AG08395 (cell line): Measurements from ENCODE around the gene SWT1.
A peak's percentile ranks its signal among the peaks of the same experiment; 100 is the strongest.

Experiments used
- DNase-seq: peaks from one replicate; pipeline ENCODE4 v3.0.0; 2012; ENCODE audit warnings: mixed read lengths, low spot score

SWT1 gene, protein sequence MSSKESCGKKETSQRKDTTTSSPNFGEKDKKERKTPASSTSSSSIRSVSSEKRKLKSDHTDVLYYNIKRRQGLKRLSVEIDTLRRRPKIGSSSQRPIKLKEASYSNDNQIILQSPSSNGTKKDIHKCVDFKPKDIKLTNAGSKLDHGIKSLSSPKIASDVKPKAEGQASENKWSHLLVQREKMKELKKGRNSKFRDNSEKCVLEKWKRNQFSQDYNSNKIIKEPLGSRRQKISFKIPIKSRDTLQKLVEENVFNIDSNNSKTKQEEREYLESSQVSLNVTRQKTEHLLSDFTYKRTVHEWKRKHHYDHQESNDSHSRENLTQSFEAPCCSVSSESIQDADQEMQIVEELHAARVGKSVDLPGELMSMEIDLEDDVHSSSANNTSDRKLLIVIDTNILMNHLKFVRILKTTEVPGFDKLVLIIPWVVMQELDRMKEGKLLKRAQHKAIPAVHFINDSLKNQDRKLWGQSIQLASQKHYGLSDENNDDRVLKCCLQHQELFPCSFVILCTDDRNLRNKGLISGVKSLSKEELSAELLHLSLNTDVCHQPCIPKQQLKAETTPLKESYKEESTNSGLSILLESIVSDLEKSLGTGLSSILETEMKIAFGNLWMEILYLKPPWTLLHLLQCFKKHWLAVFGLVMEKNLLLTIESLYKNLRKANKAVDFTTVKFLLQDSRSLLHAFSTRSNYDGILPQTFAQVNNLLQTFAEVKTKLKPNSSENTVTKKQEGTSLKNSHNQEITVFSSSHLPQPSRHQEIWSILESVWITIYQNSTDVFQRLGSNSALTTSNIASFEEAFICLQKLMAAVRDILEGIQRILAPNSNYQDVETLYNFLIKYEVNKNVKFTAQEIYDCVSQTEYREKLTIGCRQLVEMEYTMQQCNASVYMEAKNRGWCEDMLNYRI

DNA sequence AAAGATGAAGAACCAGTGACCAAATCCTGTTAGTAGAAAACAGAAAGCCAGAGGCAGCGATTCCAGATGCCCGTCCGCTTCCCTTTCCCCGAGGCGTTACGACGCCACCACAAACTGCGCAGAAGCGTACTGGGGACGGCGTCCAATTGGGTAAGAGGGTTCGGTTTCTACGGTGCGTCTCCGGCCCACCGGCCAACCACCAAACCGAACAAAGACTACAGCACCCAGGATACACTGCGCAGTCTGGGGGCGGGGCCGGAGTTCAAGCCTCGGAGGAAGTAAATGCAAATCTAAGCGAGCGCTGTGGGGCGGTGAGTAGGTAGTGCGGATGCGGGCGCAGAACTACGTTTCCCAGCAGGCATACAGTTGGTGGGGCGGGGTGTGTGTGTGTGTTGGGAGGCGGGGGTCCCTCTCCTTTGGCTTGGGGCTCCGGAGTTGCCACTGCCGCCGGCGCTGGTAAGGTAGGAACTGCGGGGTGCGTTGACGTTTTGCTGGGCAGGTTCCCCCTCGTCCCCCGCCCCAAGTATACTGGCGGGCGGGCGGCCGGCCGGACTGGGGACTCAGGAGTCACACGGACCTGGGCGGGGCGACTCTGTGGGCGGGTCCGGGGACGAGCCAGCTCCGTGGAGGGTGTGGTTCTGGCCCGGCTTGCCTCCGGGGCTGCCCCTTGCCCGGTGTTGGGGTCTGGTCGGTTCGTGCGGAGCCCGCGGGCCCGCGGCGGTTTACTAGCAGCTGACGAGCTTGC, at the start of gene SWT1, which contains the start of gene TRMT1L:
Gene SWT1, plus strand, starts transcription at position 314 of the 745 bp plus-strand sequence. CDS start 3,675 bp downstream, outside the sequence.
Gene TRMT1L, minus strand, starts transcription at position 100 of the 745 bp plus-strand sequence. CDS start 241 bp downstream, outside the sequence.
- peak; percentile 96 for DNase-seq

DNA sequence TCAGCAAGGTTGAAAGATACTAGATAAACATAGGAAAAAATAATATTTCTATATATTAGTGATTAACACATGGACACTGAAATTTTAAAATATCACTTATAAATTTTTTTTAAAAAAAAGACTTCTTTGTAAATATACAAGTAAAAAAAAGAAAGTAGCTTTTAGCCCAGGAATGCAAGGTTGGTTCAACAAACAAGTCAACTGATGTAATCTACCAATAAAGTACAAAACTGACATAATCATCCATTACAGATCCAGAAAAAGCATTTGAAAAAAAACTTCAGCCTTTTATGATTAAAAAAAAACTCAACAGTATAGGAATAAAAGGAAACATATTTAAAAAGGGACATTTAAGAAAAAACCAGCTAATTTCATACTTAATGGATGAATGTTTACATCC, 48.6 kb upstream of the SWT1 start:
- no peak for DNase-seq

DNA sequence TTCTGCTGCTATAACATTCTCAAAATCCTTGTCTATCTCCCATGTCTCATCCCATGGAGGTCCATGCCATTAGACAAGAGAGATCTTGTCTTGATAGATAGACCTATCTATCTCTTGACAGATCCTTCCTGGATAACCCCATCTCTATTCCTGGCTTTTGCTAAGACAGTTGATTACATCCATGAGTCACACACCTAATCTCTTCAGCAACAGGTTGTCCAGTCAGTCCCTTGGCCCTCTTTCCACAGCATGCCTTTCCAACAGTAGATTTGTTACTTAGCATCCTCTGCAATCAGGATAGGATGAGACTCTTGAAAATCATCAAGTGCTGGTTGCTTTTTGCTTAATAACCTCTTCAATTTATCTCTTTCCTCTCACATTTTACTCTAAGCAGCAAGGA, 46.8 kb upstream of the SWT1 start:
- DNase-seq = no peak

DNA sequence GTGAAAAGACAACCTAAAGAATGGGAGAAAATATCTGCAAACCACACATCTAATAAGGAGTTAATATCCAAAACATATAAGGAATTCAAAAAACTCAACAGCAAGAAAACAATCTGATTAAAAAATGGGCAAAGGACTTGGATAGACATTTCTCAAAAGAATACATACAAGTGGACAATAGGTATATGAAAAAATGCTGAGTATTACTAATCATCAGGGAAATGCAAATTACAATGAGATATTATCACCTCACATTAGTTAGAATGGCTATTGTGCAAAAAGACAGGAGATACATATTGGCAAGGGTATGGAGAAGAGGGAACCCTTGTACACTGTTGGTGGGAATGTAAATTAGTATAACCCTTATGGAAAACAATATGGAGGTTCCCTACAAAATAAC, 45.1 kb upstream of the SWT1 start:
- DNase-seq = no peak

DNA sequence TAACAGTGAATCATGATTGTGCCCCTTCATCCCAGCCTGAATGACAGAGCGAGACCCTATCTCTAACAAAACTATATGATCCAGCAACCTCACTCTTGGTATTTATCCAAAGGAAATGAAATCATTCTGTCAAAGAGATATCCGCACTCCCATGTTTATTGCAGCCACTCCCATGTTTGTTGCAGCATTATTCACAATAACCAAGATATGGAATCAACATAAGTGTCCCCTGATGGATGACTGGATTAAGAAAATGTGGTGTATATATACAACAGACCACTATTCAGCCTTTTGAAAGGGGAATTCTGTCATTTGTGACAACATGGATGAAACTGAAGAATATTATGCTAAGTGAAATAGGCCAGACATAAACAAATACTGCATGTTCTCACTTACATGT, 44.6 kb upstream of the SWT1 start:
- no peak for DNase-seq

DNA sequence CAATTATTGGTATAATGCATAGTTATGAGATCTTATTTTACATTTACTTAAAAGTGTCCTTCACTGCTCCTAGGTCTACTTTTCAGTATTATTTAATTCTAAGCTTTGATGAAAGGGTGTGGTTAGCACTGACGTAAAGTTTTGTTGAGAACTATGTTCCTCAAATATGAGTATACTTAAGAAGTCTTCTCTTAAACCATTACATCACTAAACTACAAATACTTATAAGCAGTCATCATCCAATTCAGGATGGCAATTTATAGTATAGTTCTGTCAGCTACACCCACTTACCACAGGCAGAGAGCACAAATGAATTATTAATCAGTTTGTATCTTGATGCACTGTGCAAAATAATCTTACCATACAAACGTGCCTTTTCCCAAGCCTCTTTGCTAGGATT, 27.3 kb upstream of the SWT1 start:
- no peak for DNase-seq

DNA sequence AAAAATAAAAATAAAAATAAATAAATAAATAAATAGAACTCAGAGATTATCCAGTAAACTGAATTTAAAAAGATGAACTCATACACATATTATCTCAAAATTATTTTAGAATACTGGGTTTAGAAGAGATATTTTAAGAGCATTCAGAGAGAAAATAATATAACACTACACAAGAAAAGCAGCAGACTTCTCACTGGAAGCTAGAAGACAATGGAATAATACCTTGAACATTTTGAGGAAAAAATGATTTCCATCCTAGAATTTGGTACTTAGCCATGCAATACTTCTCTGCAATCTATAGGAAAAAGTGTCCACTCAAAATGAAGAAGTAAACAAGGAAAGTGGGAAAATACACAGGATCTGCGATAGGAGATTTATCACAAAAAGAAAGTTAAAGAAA, 24.4 kb upstream of the SWT1 start:
- DNase-seq = no peak

DNA sequence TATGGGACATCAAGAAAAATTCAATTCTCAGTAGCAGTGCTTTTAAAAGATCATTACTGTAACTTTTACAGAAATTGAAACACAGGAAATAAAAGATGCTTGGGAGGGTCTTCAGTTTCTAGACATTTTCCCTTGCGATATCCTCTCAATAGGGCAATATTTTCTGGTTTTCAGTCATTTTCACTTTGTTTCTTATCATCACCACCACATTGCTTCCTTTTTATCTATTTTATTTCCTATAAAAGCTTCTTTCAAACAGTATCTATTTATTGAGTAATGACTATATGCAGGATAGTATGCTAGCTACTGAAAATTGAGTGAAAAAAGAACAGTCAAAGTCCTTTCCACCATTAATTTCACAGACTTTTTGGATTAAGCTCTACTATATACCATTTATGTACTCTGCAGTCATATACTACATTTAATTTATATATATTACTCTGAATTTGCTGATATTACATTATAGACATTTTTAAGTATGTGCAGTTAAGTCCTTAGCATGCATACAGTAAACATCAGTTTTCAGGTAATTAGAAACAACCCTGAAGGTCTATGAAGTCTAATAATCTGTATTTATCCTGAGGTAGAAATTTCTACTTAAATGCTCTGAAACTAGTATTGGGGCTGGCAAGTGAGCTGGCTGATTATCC, 18.9 kb upstream of the SWT1 start:
- DNase-seq = no peak

DNA sequence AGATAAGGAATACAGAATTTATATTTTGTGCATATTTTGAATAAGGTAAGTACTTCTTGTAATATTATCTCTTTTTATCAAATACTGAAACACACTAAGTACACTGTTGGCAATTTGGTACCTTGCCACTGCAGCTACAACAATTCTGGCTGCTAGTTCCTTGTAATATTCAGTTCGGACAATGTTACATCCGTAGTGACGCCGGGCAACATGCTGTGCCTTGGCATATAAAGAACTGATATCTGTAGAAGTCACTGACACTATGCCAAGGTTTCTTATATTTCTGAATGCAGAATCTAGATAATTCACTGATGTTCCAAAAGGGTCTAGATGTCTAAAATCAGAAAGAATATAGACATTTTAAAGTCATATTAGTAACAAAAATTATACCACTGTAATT, 17.7 kb upstream of the SWT1 start:
- no peak for DNase-seq

DNA sequence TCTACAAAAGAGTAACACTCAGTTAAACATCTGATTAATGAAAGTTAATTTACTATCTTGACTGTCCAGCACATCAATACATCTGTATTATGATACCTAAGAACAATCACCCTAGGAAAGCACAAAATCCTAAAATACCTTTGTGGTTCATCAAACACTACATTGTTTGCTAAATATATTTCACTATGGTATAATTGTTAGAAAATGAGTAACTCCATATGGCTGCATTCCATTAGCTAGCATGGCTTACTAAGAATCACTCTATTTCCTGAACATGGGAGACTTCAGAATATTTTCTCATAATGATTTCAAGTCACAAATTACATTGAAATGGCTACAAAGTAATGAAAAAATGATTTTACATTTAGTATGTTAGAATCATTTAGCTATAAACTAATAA, 12.7 kb upstream of the SWT1 start:
- peak; percentile 46 for DNase-seq

DNA sequence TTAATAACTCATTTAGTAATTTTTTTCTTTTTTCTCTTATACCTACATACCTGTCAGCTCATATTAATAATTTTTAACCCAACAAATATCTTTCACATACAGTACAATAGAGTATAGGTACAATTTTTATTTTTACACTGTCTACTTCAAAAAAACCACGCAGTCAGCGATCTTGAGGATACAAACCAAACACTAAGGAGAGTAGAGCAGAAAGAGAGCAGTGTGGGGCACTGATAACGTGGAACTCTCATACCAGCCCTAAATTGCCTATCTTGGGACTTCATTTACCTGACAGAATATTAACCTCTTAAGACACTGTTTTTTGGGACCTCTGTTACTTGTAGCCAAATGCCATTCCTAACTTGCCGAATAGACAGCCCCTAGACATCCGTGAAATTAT, 5.8 kb upstream of the SWT1 start:
- no peak for DNase-seq

DNA sequence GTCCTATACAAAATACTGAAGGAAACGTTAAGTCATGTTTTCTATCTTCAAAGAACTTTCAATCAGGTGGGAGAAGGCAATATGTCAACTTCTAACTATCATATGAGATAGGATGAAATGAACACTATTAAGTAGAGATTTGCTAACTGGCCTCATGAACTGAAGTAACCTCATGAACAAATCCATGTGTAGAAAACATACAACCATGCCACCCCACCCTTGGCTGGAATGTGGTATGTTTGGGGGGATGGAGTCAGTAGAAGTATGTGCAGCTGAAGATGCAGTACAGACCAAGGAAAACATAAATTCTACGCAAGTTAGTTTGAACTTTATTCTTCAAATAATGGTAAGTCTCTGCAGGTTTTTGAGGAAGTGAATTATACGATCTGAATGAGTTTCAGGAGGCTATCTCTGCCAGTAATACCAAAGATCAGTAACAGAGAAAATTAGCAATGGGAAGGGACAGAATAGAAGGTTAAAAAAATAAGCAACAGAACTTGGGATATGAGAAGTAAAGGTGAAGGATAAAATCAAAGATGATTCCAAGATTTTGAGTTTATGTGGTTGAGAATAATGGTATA, 4.7 kb upstream of the SWT1 start:
- peak; percentile 27 for DNase-seq

DNA sequence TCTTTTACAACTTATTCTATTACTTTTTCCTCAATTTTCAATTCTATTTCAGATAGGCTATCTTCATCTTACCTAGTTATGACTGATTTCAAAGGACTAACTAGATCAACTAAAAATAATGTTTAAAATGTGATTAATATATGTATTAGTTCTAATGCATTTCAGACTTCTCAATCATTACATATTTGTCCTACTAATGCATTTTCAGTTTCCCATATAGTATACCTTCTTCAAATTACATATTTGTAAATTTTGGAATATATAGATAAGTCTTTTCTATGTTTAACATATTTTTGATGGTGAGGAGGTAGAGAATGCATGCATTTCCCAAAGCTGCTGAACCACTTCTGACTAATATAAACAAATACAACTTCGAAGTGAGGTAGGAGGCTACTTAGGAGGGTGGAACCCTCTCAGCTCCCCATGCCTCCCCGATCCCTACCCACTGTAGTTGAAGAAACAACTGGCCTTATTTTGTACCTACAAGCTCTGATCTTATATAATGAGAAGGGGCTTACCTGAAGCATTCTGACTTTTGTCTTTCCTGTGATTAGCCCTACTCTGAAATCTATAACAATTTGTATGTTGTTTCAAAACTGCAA, 2.0 kb upstream of the SWT1 start:
- no peak for DNase-seq

DNA sequence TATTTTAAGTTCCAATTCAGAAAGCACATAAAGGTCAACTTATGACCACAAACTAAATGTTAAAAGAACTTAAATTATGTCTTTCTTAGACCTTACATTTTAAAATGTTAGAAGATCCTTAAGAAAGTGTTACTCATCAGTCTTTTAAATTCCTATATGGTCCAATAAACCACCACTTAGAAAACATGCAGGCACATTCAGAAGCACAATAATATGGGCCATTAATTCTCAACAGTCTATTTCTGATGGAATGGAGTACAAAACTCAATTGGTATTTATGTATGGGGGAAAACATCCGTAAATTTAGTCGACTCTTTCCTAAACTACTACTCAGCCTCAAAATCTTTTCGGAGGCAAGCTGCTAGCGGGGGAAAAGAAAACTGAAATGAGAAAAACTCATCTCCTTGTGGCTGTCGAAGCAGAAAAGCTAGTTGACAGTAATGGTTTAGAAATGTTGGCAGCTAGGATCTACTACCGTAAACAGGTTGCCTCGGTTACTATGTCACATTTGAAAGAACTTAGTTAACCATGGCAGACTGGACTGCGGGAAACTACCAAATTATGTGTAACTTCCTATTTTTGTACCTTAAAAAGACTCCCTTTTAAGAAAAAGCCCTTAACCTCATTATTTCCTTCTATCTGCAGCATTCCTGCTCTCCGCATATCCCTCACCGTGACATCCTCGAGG, 1.2 kb upstream of the SWT1 start:
- DNase-seq = peak; percentile 27

DNA sequence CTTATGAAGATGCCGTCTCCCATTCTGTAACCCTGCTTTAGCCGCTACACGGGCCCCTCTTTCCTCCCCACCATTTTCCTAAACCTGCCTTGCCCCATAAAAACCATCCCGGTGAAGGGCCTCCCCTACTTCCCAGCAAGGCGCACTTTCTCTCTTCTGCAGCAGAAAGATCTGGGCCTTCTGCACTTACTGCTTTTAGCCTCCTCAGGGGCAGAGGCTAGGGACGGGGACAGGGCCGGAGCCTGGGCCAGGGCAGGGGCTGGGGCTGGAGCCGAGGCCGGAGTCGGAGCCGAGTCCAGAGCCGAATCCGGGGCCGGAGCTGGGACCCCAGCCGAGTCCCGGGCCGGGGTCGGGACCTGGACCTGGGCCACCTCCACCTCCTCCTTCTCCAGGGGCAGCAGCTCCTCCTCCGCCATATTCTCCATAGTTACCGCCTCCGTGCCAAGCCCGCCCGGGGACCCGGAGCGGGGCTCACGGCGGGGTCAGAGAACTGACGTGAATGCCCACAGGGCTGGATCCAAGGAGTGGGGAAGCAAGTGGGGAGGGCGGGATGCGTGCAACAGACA, 596 bp upstream of the SWT1 start:
- DNase-seq = peak; percentile 6

DNA sequence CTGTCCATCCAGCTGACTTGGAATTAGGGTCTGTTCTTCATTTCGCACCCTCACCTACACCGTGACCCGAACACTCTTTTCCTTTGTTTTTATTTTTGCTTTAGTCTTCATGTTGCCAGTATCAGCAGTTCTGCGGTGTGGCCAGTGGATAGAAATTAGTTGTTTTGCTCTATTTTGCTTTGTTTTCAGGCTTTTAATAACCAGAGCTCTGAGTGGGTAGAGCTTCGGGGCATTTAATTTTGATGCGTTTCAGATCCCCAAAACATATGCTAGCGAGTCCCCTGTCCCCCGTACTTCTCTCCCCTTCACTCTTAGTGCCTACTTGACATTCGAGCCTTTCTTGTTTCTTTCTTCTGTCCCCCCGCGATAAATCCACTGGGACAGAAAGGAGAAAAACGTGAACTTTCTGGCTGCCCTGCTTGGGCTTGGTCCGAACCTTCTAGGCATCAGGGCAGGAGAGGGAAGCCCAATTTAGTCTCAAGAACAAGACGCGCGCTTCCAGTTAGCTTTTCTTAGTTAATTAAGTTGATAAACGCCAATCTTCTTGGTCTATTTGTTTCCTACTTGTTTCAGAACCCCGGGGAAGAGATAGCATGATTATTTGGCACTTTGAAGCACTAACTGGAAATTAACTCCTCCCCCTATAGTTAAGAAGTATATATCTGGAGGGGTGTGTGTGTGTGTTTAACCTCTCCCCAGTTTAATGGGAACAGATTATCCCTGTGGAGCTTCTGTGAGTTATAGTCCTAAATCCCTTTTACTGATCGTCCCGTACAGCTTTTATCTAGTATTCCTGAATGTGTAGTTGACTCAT, 839 bp downstream of the SWT1 start:
- peak; percentile 2 for DNase-seq

DNA sequence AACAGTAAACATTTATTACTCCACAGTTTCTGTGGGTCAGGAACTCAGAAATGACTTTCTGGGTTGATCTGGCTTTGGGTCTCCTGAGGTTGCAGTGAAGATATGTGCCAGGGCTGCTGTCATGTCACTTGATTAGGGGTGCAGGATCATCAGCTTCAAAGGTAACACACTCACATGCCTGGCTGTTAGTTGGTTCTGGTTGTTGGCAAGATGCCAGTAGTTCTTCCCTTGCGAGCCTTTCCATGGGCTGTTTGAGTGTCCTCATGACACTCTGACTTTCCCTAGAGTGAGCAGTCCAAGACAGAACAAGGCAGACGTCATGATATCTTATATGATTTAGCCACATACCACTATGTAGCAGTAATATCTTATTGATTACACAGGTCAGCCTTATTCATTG, 1.8 kb downstream of the SWT1 start:
- DNase-seq = no peak

DNA sequence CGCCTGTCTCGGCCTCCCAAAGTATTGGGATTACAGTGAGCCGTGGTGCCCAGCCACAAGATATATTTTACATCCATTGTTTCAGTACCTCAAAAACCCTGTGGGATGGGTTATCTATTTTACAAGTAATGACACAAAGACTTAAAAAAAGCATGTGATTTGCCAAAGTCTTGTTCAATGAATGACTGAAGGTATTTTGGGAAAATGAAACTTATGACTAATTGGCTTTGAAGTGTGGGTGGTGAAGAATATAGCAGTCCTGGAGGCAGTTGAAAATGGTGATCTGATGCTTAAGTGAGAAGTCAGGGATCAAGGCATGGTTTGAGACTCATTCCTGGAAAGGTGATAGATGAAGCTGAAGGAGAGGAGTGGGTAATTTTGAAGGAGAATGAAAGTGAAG, 3.0 kb downstream of the SWT1 start:
- DNase-seq = no peak

DNA sequence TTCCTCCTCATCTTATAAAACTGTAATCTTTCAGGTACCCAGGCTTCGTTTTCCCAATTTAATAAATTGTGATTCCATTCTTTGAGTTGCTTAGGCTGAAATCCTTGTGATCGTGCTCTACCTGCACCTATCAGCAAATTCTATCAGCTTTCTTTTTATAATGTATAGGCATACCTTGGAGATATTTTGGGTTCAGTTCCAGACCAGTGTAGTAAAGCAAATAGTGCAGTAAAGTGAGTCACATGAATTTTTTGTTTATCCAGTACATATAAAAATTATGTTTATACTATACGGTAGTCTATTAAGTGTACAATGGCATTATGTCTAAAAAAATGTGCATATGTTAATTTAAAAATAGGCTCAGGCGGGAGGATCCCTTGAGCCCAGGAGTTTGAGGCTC, 5.5 kb downstream of the SWT1 start:
- DNase-seq = no peak
